Esophagus squamous epithelium (tissue), 5 donors: ENCODE measurements around the gene RNF19B. TPM values are rescaled to one million over a fixed set of nuclear protein-coding genes. Genes with fewer than 3 reads are reported as not detected.

ENCODE experiments used
- DNase-seq: peaks from one replicate; lab custom pipeline; 2025; lab: John Stamatoyannopoulos, UW
- H3K27ac ChIP-seq, 4 donors: fragments of 200-600 bp; sonication (generic); one replicate each; pipeline ENCODE4 v1.5.1; 2016 to 2019; ENCODE audit warnings: mild to moderate bottlenecking in 1 of 4
- H3K27me3 ChIP-seq, 4 donors: fragments of 200-600 bp; sonication (generic); 1 replicate in 3 of 4; 2 replicates in 1 of 4; pipeline versions ENCODE4 v1.5.1 to v1.6.0; 2017 to 2021; ENCODE audit warnings: antibody characterized with exemption in 1 of 4
- H3K36me3 ChIP-seq, 3 donors: fragments of 200-600 bp; sonication (generic); one replicate each; pipeline ENCODE4 v1.5.1; 2016 to 2019
- H3K4me1 ChIP-seq, 3 donors: fragments of 200-600 bp; sonication (generic); one replicate each; pipeline ENCODE4 v1.5.1; 2017 to 2019
- H3K4me3 ChIP-seq, 4 donors: fragments of 200-600 bp; sonication (generic); 1 replicate in 3 of 4; 2 replicates in 1 of 4; pipeline ENCODE4 v1.5.1; 2016 to 2019; ENCODE audit warnings: mild to moderate bottlenecking in 2 of 4, moderate library complexity in 1 of 4
- H3K9me3 ChIP-seq, 3 donors: fragments of 200-600 bp; sonication (generic); one replicate each; pipeline ENCODE4 v1.5.1; 2016 to 2019
- POLR2A ChIP-seq, 4 donors: fragments of 450-650 bp; IDR thresholded peaks; one replicate each; pipeline ENCODE4 v1.6.1; 2017; ENCODE audit warnings: antibody characterized with exemption in 4 of 4, mild to moderate bottlenecking in 4 of 4, moderate library complexity in 3 of 4
- whole genome bisulfite sequencing, 2 donors: methylation state at CpG; one replicate each; pipeline ENCODE4 v1.1.5; 2018; 5-methylcytosine and 5-hydroxymethylcytosine counted together
- intact Hi-C: fragments of 100-400 bp; cut with DNase I; formaldehyde crosslinking; loops from one replicate; pipeline ENCODE4 v1.15.0; 2022
- total RNA-seq, 4 donors: library from RNA; depleted of rRNA; stranded (reverse); fragments of >200 nt; gene quantifications; one replicate each; pipeline ENCODE4 v1.1.0, GENCODE V29; 2016
- TF ChIP-seq, protein P1 (sequence below), 6 experiments: fragments of 450-650 bp in 4 of 6; fragments of 200-600 bp in 2 of 6; sonication (generic) in 2 of 6; IDR thresholded peaks; one replicate each; pipeline ENCODE4 v1.5.1; 2016 to 2019; ENCODE audit warnings: antibody characterized with exemption in 6 of 6, mild to moderate bottlenecking in 4 of 6, moderate library complexity in 4 of 6
- donor health status: DM: yes; HTN: yes; CAD: no.

The RNF19B gene
- total RNA-seq, 4 donors from 2014 or later, result 24.2 to 61.6 (median 46.4) TPM

DNA sequence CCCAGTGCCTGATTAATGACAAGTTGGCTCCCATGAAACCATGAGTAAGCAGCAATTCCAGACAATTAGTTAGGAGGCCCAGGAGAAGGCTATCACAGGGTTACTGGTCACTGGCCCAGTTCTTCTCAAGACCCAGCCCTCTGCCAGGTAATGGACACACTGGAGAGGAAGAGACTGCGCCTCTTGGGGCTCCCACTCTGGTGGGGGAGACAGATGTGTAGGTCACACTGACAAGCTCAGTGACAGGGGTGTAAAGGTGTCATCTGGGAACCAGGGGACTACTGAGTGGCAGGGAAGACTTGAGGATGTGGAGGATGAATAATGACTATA is 73.4 kb downstream of the RNF19B start:
- intact Hi-C loops, result no loop called here
- TF ChIP-seq, protein P1, sequence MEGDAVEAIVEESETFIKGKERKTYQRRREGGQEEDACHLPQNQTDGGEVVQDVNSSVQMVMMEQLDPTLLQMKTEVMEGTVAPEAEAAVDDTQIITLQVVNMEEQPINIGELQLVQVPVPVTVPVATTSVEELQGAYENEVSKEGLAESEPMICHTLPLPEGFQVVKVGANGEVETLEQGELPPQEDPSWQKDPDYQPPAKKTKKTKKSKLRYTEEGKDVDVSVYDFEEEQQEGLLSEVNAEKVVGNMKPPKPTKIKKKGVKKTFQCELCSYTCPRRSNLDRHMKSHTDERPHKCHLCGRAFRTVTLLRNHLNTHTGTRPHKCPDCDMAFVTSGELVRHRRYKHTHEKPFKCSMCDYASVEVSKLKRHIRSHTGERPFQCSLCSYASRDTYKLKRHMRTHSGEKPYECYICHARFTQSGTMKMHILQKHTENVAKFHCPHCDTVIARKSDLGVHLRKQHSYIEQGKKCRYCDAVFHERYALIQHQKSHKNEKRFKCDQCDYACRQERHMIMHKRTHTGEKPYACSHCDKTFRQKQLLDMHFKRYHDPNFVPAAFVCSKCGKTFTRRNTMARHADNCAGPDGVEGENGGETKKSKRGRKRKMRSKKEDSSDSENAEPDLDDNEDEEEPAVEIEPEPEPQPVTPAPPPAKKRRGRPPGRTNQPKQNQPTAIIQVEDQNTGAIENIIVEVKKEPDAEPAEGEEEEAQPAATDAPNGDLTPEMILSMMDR (IDR thresholded peaks at IDR 0.05), result no peak
- no peak overlapping the region for H3K27ac ChIP-seq
- H3K36me3 ChIP-seq, result peaks cover 0 to 21% (median 0%) of the 10 kb centered on the region in 3 donors
- no peaks in the 10 kb centered on the region for H3K9me3 ChIP-seq
- WGBS, 2 donors, result 86 to 100% methylated on average over 1 of the region's 1 CpG
- H3K4me3 ChIP-seq, result no peak overlapping the region
- no peak for DNase-seq
- peaks cover 10 to 28% (median 16%) of the 10 kb centered on the region in 3 donors for H3K4me1 ChIP-seq
- peaks cover 2 to 84% (median 8%) of the 10 kb centered on the region in 4 donors for H3K27me3 ChIP-seq

DNA sequence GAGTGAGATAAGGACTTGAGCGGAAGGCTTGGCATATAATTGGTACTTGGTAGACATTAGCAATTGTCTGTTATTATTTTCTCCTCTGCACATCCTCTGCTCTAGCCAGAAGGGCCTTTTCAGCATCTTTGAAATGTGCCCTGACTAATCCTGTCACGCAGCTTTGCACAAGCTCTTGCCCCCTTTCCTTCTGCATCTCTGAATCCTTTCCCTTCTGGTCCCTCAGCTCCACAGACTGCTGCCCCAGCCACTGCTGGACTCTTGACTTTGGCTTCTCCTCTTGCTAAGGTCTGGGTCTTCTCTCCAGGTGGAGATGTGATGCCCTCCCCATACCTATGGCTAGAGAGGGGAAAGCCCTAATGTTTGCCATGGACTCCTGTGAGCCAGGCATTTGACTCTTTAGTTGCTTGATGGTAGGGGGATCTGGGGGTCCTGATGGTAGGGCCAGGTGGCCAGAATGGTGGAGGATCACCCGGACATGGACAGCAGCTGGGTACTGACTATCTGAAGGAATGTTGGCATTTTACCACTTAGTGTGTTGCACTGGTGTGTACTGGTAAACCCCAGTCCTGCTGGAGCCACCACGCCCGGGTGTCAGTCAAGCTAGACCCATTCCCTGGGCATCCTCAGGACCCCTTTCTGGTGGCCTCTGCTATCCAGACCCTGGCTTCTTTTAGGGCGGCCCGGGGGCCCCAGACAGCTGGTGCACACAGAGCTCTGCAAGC is 73.9 kb downstream of the RNF19B start:
- no peak for DNase-seq
- H3K4me1 ChIP-seq, result peaks cover 10 to 33% (median 20%) of the 10 kb centered on the region in 3 donors
- peaks cover 0 to 16% (median 0%) of the 10 kb centered on the region in 3 donors for H3K36me3 ChIP-seq
- no peak overlapping the region for H3K27ac ChIP-seq
- TF ChIP-seq, protein P1 (IDR thresholded peaks at IDR 0.05), result no peak
- TF ChIP-seq POLR2A (IDR thresholded peaks at IDR 0.05), result no peak
- no peaks in the 10 kb centered on the region for H3K9me3 ChIP-seq
- no peak overlapping the region for H3K4me3 ChIP-seq
- 58 to 71% methylated on average over 4 to 7 of the region's 7 CpGs for WGBS, 2 donors
- intact Hi-C loops, result no loop called here
- peaks cover 7 to 89% (median 11%) of the 10 kb centered on the region in 4 donors for H3K27me3 ChIP-seq

DNA sequence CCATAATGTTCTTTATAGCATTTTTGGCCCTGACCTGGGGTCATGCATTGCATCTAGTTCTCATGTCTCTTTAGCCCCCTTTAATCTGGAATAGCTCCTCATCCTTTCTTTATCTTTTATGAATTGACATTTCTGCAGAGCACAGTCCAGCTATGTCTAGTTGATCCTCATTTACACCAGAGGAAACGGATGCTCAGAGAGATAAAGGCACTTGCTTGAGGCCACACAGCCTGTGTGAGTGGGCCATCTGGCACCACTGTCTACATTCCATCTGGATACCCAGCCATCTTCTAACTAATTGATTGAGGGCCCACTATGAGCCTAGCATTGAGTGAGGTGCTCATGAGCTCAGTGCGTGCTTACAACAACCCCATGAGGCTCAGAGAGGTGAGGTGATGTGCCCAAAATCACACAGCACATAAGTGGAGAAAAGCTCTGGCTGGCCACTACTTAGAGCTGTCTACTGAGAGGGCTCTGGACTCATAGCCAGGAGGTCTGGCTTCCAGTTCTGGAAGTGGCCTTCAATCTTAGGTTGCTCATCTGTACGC is 74.8 kb downstream of the RNF19B start:
- Histone ChIP-seq H3K27ac (no peak overlapping the region), H3K36me3 (peaks cover 0 to 8% (median 0%) of the 10 kb centered on the region in 3 donors), H3K27me3 (peaks cover 8 to 97% (median 17%) of the 10 kb centered on the region in 4 donors), H3K4me3 (no peak overlapping the region), H3K4me1 (peaks cover 10 to 35% (median 20%) of the 10 kb centered on the region in 3 donors), H3K9me3 (no peaks in the 10 kb centered on the region)
- intact Hi-C loops, result no loop called here
- TF ChIP-seq, protein P1 (IDR thresholded peaks at IDR 0.05), result no peak
- TF ChIP-seq POLR2A (IDR thresholded peaks at IDR 0.05), result no peak
- no peak for DNase-seq
- 92 to 95% methylated on average over 3 of the region's 3 CpGs for WGBS, 2 donors

DNA sequence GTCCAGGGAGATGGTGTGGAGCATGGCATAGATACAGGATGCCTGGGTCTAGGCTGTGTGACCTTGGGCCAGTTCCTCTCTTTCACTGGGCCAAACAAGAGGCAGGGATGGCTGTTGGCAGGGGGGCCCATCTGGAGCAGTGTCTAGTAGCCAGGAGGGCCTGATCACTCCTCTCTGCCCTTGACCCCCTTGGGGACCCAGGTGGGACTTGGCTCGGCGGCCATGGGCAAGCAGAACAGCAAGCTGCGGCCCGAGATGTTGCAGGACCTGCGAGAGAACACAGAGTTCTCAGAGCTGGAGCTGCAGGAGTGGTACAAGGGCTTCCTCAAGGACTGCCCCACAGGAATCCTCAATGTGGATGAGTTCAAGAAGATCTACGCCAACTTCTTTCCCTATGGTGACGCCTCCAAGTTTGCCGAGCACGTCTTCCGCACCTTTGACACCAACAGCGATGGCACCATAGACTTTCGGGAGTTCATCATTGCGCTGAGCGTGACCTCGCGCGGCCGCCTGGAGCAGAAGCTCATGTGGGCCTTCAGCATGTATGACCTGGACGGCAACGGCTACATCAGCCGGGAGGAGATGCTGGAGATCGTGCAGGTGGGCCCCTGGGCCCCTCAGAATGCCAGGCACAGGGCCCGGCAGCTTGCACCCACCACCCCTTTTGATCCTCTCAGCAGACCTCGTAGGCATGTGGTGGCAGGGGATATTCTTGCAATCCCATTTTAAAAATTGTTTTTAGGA is 75.8 kb downstream of the RNF19B start:
- Histone ChIP-seq H3K27me3 (peaks cover 8 to 97% (median 16%) of the 10 kb centered on the region in 4 donors), H3K36me3 (no peaks in the 10 kb centered on the region), H3K9me3 (no peaks in the 10 kb centered on the region), H3K4me1 (peaks cover 8 to 31% (median 20%) of the 10 kb centered on the region in 3 donors), H3K27ac (no peak overlapping the region), H3K4me3 (no peak overlapping the region)
- WGBS, 2 donors, result 88 to 98% methylated on average over 15 of the region's 24 CpGs
- no peak for TF ChIP-seq POLR2A (IDR thresholded peaks at IDR 0.05)
- TF ChIP-seq, protein P1 (IDR thresholded peaks at IDR 0.05), result no peak
- intact Hi-C loops, result no loop called here
- no peak for DNase-seq

DNA sequence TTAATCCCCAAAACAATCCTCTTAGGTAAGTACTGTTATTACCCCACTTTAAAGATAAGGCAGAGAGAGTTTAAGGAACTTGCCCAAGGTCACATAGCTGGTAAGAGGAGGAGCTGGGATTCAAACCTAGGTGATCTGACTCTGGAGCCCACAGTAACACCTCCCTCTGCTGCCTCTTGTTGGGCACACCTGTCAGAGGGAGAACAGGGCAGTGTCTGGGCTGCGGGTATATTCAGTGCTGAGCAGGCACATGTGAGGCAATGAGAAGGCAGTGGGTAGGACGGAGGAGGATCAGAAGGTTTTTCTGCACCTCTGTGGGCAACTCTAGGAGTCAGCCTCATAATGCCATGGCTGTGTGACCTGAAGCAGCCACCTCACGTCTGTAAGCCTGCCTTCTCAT is 76.5 kb downstream of the RNF19B start:
- peaks cover 7 to 94% (median 15%) of the 10 kb centered on the region in 4 donors for H3K27me3 ChIP-seq
- 82 to 85% methylated on average over 3 of the region's 3 CpGs for WGBS, 2 donors
- DNase-seq, result no peak
- no peaks in the 10 kb centered on the region for H3K9me3 ChIP-seq
- TF ChIP-seq, protein P1 (IDR thresholded peaks at IDR 0.05), result no peak
- TF ChIP-seq POLR2A (IDR thresholded peaks at IDR 0.05), result no peak
- H3K4me3 ChIP-seq, result no peak overlapping the region
- no peak overlapping the region for H3K27ac ChIP-seq
- intact Hi-C loops, result no loop called here
- no peaks in the 10 kb centered on the region for H3K36me3 ChIP-seq
- peaks cover 1 to 24% (median 13%) of the 10 kb centered on the region in 3 donors for H3K4me1 ChIP-seq
